Sigmoid colon (tissue), 4 donors: Measurements from ENCODE around the gene PTPRU.

Source experiments
- CTCF ChIP-seq, 4 experiments: fragments of 450-650 bp in 3 of 4; fragments of 200-600 bp in 1 of 4; IDR thresholded peaks; one replicate each; pipeline ENCODE4 v1.5.1; 2016 to 2019; ENCODE audit warnings: antibody characterized with exemption in 4 of 4, mild to moderate bottlenecking in 3 of 4, moderate library complexity in 2 of 4
- EP300 ChIP-seq, 4 donors: sonication (generic); formaldehyde crosslinking; IDR thresholded peaks; one replicate each; pipeline ENCODE4 v1.6.1; 2017; ENCODE audit warnings: antibody characterized with exemption in 4 of 4
- POLR2A ChIP-seq, 2 donors: fragments of 450-650 bp; IDR thresholded peaks; one replicate each; pipeline ENCODE4 v1.6.1; 2016; ENCODE audit warnings: antibody characterized with exemption in 2 of 2, mild to moderate bottlenecking in 2 of 2, moderate library complexity in 2 of 2
- POLR2AphosphoS5 ChIP-seq, 4 donors: sonication (generic); formaldehyde crosslinking; IDR thresholded peaks; one replicate each; pipeline ENCODE4 v1.6.1; 2017; ENCODE audit warnings: antibody characterized with exemption in 4 of 4

- TF ChIP-seq CTCF (IDR thresholded peaks at IDR 0.05) (no peak), POLR2A (IDR thresholded peaks at IDR 0.05) (no peak), POLR2AphosphoS5 (IDR thresholded peaks at IDR 0.05) (no peak), EP300 (IDR thresholded peaks at IDR 0.05) (no peak)
These were observed 89.4 kb downstream of the PTPRU start for GRCh38 chr1:29325675-29326074.
